BJ (cell line): Measurements from ENCODE around the gene AGXT. TPM values are rescaled to one million over a fixed set of nuclear protein-coding genes. Genes with fewer than 3 reads are reported as not detected.

ENCODE experiments used
- CTCF ChIA-PET: fragments of 350-600 bp; formaldehyde crosslinking; extraction: SDS; loops from one replicate; lab custom pipeline; 2021; ENCODE audit warnings: antibody characterized with exemption, inconsistent platforms; lab: Yijun Ruan, JAX
- POLR2A ChIA-PET: fragments of 300-600 bp; sonication (Branson Sonifier 250); formaldehyde crosslinking; extraction: SDS; loops from one replicate; lab custom pipeline; 2021; ENCODE audit warnings: antibody characterized with exemption; lab: Charles Lee
- DNase-seq: peaks from one replicate; pipeline ENCODE4 v3.0.0-alpha.2; 2011; ENCODE audit warnings: low read depth
- H3K27me3 ChIP-seq: 2 replicates; pipeline ENCODE4 v1.6.0; 2011; ENCODE audit warnings: low read length; ENCODE audit not compliant: control insufficient read depth, insufficient read depth
- H3K36me3 ChIP-seq: 2 replicates; pipeline ENCODE4 v1.5.1; 2011; ENCODE audit warnings: low read length; ENCODE audit not compliant: control insufficient read depth, insufficient read depth
- H3K4me3 ChIP-seq: 2 replicates; pipeline ENCODE4 v1.5.1; 2011; ENCODE audit warnings: low read depth, mild to moderate bottlenecking, control low read depth, low read length
- polyA plus RNA-seq: library from polyadenylated mRNA; depleted of rRNA; stranded (reverse); fragments of >200 nt; gene quantifications from 2 replicates; pipeline ENCODE4 v1.2.3, GENCODE V29; 2011
- TF ChIP-seq, protein P1 (sequence below): IDR thresholded peaks from 2 replicates; pipeline ENCODE4 v1.5.1; 2011; ENCODE audit warnings: low read depth, mild to moderate bottlenecking, control low read depth, inconsistent platforms, low read length, moderate library complexity; ENCODE audit not compliant: insufficient read depth

The AGXT gene
- polyA plus RNA-seq, 1 experiment, result not detected

DNA sequence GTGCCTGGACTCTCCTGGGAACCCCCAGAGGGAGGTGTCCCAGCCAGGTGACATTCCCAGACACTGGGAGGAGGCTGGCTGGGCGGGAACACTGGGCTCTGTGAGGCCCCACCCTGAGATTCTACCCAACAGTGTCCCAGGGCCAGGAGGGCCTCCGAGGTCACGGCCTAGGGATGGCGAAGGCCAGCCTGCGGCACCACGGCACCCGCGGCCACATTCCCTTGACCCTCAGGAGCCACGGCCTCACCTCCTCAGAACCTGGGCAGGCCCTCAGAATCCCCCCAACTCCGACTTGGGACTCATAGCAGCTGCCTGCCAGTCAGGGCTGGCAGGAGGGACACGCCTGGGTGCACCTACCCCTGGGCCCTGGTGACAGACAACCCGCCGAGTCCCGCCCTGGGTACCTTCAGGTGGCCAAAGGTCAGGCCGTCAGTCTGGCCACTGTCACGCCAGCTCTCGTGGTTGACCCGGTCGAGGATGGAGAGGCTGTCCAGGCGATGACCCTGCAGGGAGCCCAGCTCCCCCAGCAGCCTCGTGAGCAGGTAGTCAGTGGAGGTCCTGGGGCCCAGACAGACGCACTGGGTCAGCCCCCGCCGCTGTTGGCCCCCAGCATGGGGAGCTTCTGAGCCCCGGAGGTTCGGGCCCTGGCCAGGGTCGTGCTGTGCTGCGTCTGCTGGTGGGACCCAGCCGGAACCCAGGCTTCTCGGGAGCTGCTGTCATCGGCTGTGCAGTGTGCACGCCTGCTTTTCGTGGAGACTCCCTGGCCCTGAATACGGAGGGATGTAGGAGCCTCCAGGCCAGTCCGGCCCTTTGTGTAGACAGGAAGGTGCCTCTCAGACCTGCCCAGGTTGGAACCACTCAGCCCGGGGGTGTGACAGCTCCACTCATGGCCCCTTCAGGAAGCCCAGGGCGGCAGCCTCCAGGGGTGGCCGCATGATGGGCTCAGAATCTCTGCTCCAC lies 21.3 kb downstream of the AGXT start:
- H3K27me3 ChIP-seq, result no peaks in the 10 kb centered on the region
- CTCF ChIA-PET, result interaction anchor here (1.8 to 4.6 kb wide), 2 partner anchors 25 to 39 kb away, joined by 4 to 21 read pairs; no protein-coding TSS in a partner anchor
- H3K36me3 ChIP-seq, result no peaks in the 10 kb centered on the region
- POLR2A ChIA-PET, result no interaction called here
- TF ChIP-seq, protein P1, sequence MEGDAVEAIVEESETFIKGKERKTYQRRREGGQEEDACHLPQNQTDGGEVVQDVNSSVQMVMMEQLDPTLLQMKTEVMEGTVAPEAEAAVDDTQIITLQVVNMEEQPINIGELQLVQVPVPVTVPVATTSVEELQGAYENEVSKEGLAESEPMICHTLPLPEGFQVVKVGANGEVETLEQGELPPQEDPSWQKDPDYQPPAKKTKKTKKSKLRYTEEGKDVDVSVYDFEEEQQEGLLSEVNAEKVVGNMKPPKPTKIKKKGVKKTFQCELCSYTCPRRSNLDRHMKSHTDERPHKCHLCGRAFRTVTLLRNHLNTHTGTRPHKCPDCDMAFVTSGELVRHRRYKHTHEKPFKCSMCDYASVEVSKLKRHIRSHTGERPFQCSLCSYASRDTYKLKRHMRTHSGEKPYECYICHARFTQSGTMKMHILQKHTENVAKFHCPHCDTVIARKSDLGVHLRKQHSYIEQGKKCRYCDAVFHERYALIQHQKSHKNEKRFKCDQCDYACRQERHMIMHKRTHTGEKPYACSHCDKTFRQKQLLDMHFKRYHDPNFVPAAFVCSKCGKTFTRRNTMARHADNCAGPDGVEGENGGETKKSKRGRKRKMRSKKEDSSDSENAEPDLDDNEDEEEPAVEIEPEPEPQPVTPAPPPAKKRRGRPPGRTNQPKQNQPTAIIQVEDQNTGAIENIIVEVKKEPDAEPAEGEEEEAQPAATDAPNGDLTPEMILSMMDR, result no peak
- H3K4me3 ChIP-seq, result no peak overlapping the region
- DNase-seq, result no peak

- H3K27me3 ChIP-seq, result no peaks in the 10 kb centered on the region
- H3K4me3 ChIP-seq, result no peak overlapping the region
- ChIA-PET CTCF (interaction anchor here (1.8 to 4.6 kb wide), 2 partner anchors 24 to 40 kb away, joined by 4 to 21 read pairs; no protein-coding TSS in a partner anchor), POLR2A (no interaction called here)
- no peaks in the 10 kb centered on the region for H3K36me3 ChIP-seq
- DNase-seq, result no peak
- TF ChIP-seq, protein P1, result no peak
Observed at GRCh38 chr2:240890691-240891090, 22.1 kb downstream of the AGXT start.

- ChIA-PET POLR2A (no interaction called here), CTCF (interaction anchor here (1.1 to 4.6 kb wide), 3 partner anchors 9 to 41 kb away, joined by 3 to 21 read pairs (median 4); no protein-coding TSS in a partner anchor)
Observed at GRCh38 chr2:240891492-240892340, 23.1 kb downstream of the AGXT start.

GRCh38 chr2:240892356-240892755 lies 23.7 kb downstream of the AGXT start:
- Histone ChIP-seq H3K27me3 (no peaks in the 10 kb centered on the region), H3K4me3 (no peak overlapping the region), H3K36me3 (no peaks in the 10 kb centered on the region)
- ChIA-PET POLR2A (no interaction called here), CTCF (interaction anchor here (1.1 to 4.6 kb wide), 3 partner anchors 10 to 41 kb away, joined by 3 to 21 read pairs (median 4); no protein-coding TSS in a partner anchor)
- TF ChIP-seq, protein P1, result no peak
- no peak for DNase-seq

More at GRCh38 chr2:240891492-240892340, 23.1 kb downstream of the AGXT start:
- Histone ChIP-seq H3K4me3 (no peak overlapping the region), H3K27me3 (no peaks in the 10 kb centered on the region), H3K36me3 (no peaks in the 10 kb centered on the region)
- no peak for DNase-seq
- TF ChIP-seq, protein P1, result no peak
